ENCODE measurements around the gene PRND. TPM values are rescaled to one million over a fixed set of nuclear protein-coding genes. Genes with fewer than 3 reads are reported as not detected.

PRND gene
- total RNA-seq, 1 donor from 2014 or later, result not detected

GRCh38 chr20:4724459-4725262 is 3.0 kb downstream of the PRND start:
- Mint-ChIP-seq H3K9me3 (ENCODE audit: unreplicated experiment) (no peaks in the 10 kb centered on the region), H3K36me3 (ENCODE audit: unreplicated experiment) (no peaks in the 10 kb centered on the region), H3K4me3 (ENCODE audit: unreplicated experiment) (no peak overlapping the region), H3K4me1 (ENCODE audit: unreplicated experiment) (peaks cover 6% of the 10 kb centered on the region), H3K27me3 (ENCODE audit: unreplicated experiment) (peaks cover 21% of the 10 kb centered on the region), H3K27ac (ENCODE audit: unreplicated experiment) (no peak overlapping the region)
- DNase-seq (ENCODE audit: extremely low spot score, unreplicated experiment), result no peak
- TF ChIP-seq CTCF (IDR thresholded peaks at IDR 0.05), result no peak

GRCh38 chr20:4725263-4725550 is 3.5 kb downstream of the PRND start:
- H3K27ac Mint-ChIP-seq (ENCODE audit: unreplicated experiment), result no peak overlapping the region
- TF ChIP-seq CTCF (IDR thresholded peaks at IDR 0.05), result no peak
- no peak for DNase-seq (ENCODE audit: extremely low spot score, unreplicated experiment)
- peaks cover 6% of the 10 kb centered on the region for H3K4me1 Mint-ChIP-seq (ENCODE audit: unreplicated experiment)
- H3K27me3 Mint-ChIP-seq (ENCODE audit: unreplicated experiment), result peaks cover 21% of the 10 kb centered on the region
- no peak overlapping the region for H3K4me3 Mint-ChIP-seq (ENCODE audit: unreplicated experiment)
- no peaks in the 10 kb centered on the region for H3K9me3 Mint-ChIP-seq (ENCODE audit: unreplicated experiment)
- no peaks in the 10 kb centered on the region for H3K36me3 Mint-ChIP-seq (ENCODE audit: unreplicated experiment)

- no peaks in the 10 kb centered on the region for H3K9me3 Mint-ChIP-seq (ENCODE audit: unreplicated experiment)
- no peak overlapping the region for H3K4me3 Mint-ChIP-seq (ENCODE audit: unreplicated experiment)
- no peak for DNase-seq (ENCODE audit: extremely low spot score, unreplicated experiment)
- no peak for TF ChIP-seq CTCF (IDR thresholded peaks at IDR 0.05)
- no peaks in the 10 kb centered on the region for H3K36me3 Mint-ChIP-seq (ENCODE audit: unreplicated experiment)
- no peak overlapping the region for H3K27ac Mint-ChIP-seq (ENCODE audit: unreplicated experiment)
- no peaks in the 10 kb centered on the region for H3K4me1 Mint-ChIP-seq (ENCODE audit: unreplicated experiment)
- peaks cover 19% of the 10 kb centered on the region for H3K27me3 Mint-ChIP-seq (ENCODE audit: unreplicated experiment)
Observed at GRCh38 chr20:4726710-4727397, 5.1 kb downstream of the PRND start.

DNA sequence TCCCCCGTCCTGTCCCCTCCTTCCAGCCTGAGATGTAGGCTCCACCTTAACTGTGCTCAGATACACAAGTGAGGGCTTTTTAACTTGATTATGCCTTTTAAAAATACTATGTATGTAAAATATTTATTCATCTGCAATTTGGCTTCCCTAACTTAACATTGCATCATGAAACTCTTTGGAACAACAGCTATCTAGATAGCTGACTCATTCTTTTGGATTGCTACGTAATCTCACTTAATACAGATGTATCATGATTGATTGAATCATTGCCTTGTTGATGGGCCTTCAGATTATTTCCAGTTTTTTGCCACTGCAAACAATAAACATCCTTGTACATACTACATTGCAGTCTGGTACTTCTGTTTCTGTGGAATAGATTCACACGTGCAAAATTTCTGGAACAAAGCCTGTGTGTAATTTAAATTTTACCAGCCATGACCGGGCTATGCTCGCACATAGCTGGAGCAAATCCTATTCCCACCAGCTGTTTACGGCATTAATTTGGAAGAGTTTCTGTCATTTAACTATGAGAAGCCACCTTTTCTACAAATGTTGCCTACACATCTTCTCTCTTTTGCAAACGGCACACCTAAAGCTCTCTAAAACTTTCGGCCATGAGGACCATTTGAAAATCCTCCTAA is 6.5 kb downstream of the PRND start:
- no peak overlapping the region for H3K27ac Mint-ChIP-seq (ENCODE audit: unreplicated experiment)
- H3K27me3 Mint-ChIP-seq (ENCODE audit: unreplicated experiment), result peaks cover 19% of the 10 kb centered on the region
- H3K4me1 Mint-ChIP-seq (ENCODE audit: unreplicated experiment), result no peaks in the 10 kb centered on the region
- TF ChIP-seq CTCF (IDR thresholded peaks at IDR 0.05), result no peak
- DNase-seq (ENCODE audit: extremely low spot score, unreplicated experiment), result no peak
- H3K36me3 Mint-ChIP-seq (ENCODE audit: unreplicated experiment), result no peaks in the 10 kb centered on the region
- no peaks in the 10 kb centered on the region for H3K9me3 Mint-ChIP-seq (ENCODE audit: unreplicated experiment)
- no peak overlapping the region for H3K4me3 Mint-ChIP-seq (ENCODE audit: unreplicated experiment)

- Mint-ChIP-seq H3K36me3 (ENCODE audit: unreplicated experiment) (no peaks in the 10 kb centered on the region), H3K9me3 (ENCODE audit: unreplicated experiment) (no peaks in the 10 kb centered on the region), H3K4me3 (ENCODE audit: unreplicated experiment) (no peak overlapping the region), H3K27ac (ENCODE audit: unreplicated experiment) (no peak overlapping the region), H3K27me3 (ENCODE audit: unreplicated experiment) (peaks cover 23% of the 10 kb centered on the region), H3K4me1 (ENCODE audit: unreplicated experiment) (no peaks in the 10 kb centered on the region)
- TF ChIP-seq CTCF (IDR thresholded peaks at IDR 0.05), result no peak
- DNase-seq (ENCODE audit: extremely low spot score, unreplicated experiment), result no peak
Observed at GRCh38 chr20:4729265-4729664, 7.6 kb downstream of the PRND start.
